ENCODE measurements around the gene GPHN. TPM values are rescaled to one million over a fixed set of nuclear protein-coding genes. Genes with fewer than 3 reads are reported as not detected.

GPHN gene
- total and polyA plus RNA-seq, 2 donors (not counting 3 experiments of a cell fraction or from before 2014, with no cell fraction given): 5.1 to 23.2 TPM

- BruUV-seq (replicated peaks): no TSS peak
- CTCF ChIA-PET: no interaction called here
Measured at GRCh38 chr14:66717561-66718140, 209.7 kb downstream of the GPHN start.

More at GRCh38 chr14:66717561-66718140, 209.7 kb downstream of the GPHN start:
- H3K4me2 ChIP-seq (ENCODE audit: insufficient read depth, low read length): no peak overlapping the region
- H3K4me1 ChIP-seq (ENCODE audit: control insufficient read depth, extremely low read depth, insufficient read depth, low read length): no peaks in the 10 kb centered on the region
- dilution Hi-C loops (cut with MboI; ENCODE audit: extremely low pct_ligation_motif_present, low sequenced_read_pairs): no loop called here
- H3K9ac ChIP-seq (replicated peaks; ENCODE audit: extremely low read depth, insufficient read depth, low read length): no peak overlapping the region
- H3K36me3 ChIP-seq (ENCODE audit: control insufficient read depth in 2 of 2, extremely low read depth in 1 of 2, insufficient read depth in 2 of 2, low read length in 2 of 2): no peaks in the 10 kb centered on the region
- DNase-seq (ENCODE audit: low read depth, low spot score) (no peak), FAIRE-seq (no peak)
- no peak overlapping the region for H3K27ac ChIP-seq (ENCODE audit: insufficient read depth, low read depth, low read length)
- no peak overlapping the region for H2AFZ ChIP-seq (ENCODE audit: low read depth, low read length)
- TF ChIP-seq CTCF (IDR thresholded peaks at IDR 0.05; ENCODE audit: extremely low read depth in 1 of 2, insufficient read depth in 1 of 2, low read depth in 1 of 2, low read length in 2 of 2) (no peak), FOS (IDR thresholded peaks at IDR 0.05; ENCODE audit: borderline replicate concordance, insufficient read depth, low read length) (no peak), POLR2AphosphoS5 (IDR thresholded peaks at IDR 0.05; ENCODE audit: insufficient read depth, low read depth, low read length) (no peak), MAX (IDR thresholded peaks at IDR 0.05; ENCODE audit: insufficient read depth, insufficient read length) (no peak), POLR2A (IDR thresholded peaks at IDR 0.05; ENCODE audit: low read depth, low read length) (no peak), EZH2 (IDR thresholded peaks at IDR 0.05; ENCODE audit: borderline replicate concordance, low read depth, low read length, severe bottlenecking) (no peak), JUN (IDR thresholded peaks at IDR 0.05; ENCODE audit: borderline replicate concordance, insufficient read depth, insufficient read length, low read depth) (no peak), GATA2 (IDR thresholded peaks at IDR 0.05; ENCODE audit: insufficient read depth, insufficient read length, low read depth, low read length) (no peak), MYC (IDR thresholded peaks at IDR 0.05; ENCODE audit: low read depth, low read length) (no peak)
- no peaks in the 10 kb centered on the region for H3K9me3 ChIP-seq (replicated peaks; ENCODE audit: control insufficient read depth, insufficient read depth, low read length)
- H3K27me3 ChIP-seq (ENCODE audit: control insufficient read depth in 2 of 2, insufficient read depth in 2 of 2, low read length in 2 of 2): no peaks in the 10 kb centered on the region
- H3K4me3 ChIP-seq (replicated peaks in 1 of 3; ENCODE audit: insufficient read depth in 1 of 3, low read depth in 1 of 3, low read length in 3 of 3): no peak overlapping the region
- no peaks in the 10 kb centered on the region for H3K79me2 ChIP-seq (ENCODE audit: control insufficient read depth, insufficient read depth, low read length)
- no peaks in the 10 kb centered on the region for H4K20me1 ChIP-seq (replicated peaks; ENCODE audit: control insufficient read depth, extremely low read depth, insufficient read depth, low read length)
- H3K9me1 ChIP-seq (replicated peaks; ENCODE audit: control insufficient read depth, extremely low read depth, insufficient read depth, low read length): no peaks in the 10 kb centered on the region
- intact Hi-C loops (cut with micrococcal nuclease): no loop called here
- POLR2A ChIA-PET: no interaction called here
